Measurements from ENCODE around the gene TAS1R3. TPM values are rescaled to one million over a fixed set of nuclear protein-coding genes. Genes with fewer than 3 reads are reported as not detected.

TAS1R3 gene
- total and polyA plus RNA-seq, 5 donors from 2014 or later: 0.06 to 2.0 (median 0.11) TPM; not detected in 2

- no peaks in the 10 kb centered on the region for H3K9me3 ChIP-seq (ENCODE audit: control insufficient read depth in 2 of 2, low read length in 2 of 2)
- H3K4me1 Mint-ChIP-seq: peaks cover 0 to 4% (median 2%) of the 10 kb centered on the region in 4 donors
- H3K27me3 Mint-ChIP-seq: no peaks in the 10 kb centered on the region
- no peaks in the 10 kb centered on the region for H3K4me1 ChIP-seq (ENCODE audit: control insufficient read depth, insufficient read depth, low read length, poor library complexity, severe bottlenecking)
- H3K27me3 ChIP-seq (ENCODE audit: control insufficient read depth, insufficient read depth, low read length): no peaks in the 10 kb centered on the region
- no peak overlapping the region for H3K27ac ChIP-seq (ENCODE audit: insufficient read depth, low read length, poor library complexity, severe bottlenecking)
- ATAC-seq (ENCODE audit: low read depth in 2 of 2) (no peak), DNase-seq (no peak)
- H3K36me3 Mint-ChIP-seq: no peaks in the 10 kb centered on the region
- no peak overlapping the region for H3K27ac Mint-ChIP-seq
- H3K36me3 ChIP-seq (ENCODE audit: control insufficient read depth, insufficient read depth, low read length): no peaks in the 10 kb centered on the region
- H3K4me3 ChIP-seq (ENCODE audit: low read depth, low read length): no peak overlapping the region
- H3K9me3 Mint-ChIP-seq: no peaks in the 10 kb centered on the region
- no peak overlapping the region for H3K4me3 Mint-ChIP-seq
Observed at GRCh38 chr1:1292442-1292779, 38.7 kb upstream of the TAS1R3 start.

- no peak overlapping the region for H3K27ac Mint-ChIP-seq
Observed at GRCh38 chr1:1292851-1293250, 38.2 kb upstream of the TAS1R3 start.

GRCh38 chr1:1293263-1294249 lies 37.5 kb upstream of the TAS1R3 start:
- Mint-ChIP-seq H3K4me3 (no peak overlapping the region), H3K4me1 (peaks cover 0 to 4% (median 2%) of the 10 kb centered on the region in 4 donors), H3K27ac (no peak overlapping the region), H3K9me3 (no peaks in the 10 kb centered on the region), H3K36me3 (no peaks in the 10 kb centered on the region), H3K27me3 (no peaks in the 10 kb centered on the region)
- Histone ChIP-seq H3K27me3 (ENCODE audit: control insufficient read depth, insufficient read depth, low read length) (no peaks in the 10 kb centered on the region), H3K4me3 (ENCODE audit: low read depth, low read length) (no peak overlapping the region), H3K36me3 (ENCODE audit: control insufficient read depth, insufficient read depth, low read length) (no peaks in the 10 kb centered on the region), H3K27ac (ENCODE audit: insufficient read depth, low read length, poor library complexity, severe bottlenecking) (no peak overlapping the region), H3K9me3 (ENCODE audit: control insufficient read depth in 2 of 2, low read length in 2 of 2) (no peaks in the 10 kb centered on the region), H3K4me1 (ENCODE audit: control insufficient read depth, insufficient read depth, low read length, poor library complexity, severe bottlenecking) (no peaks in the 10 kb centered on the region)
- no peak for DNase-seq
- no peak for ATAC-seq (ENCODE audit: low read depth in 2 of 2)

More at GRCh38 chr1:1292851-1293250, 38.2 kb upstream of the TAS1R3 start:
- ATAC-seq (ENCODE audit: low read depth in 2 of 2) (no peak), DNase-seq (no peak)
- Histone ChIP-seq H3K27me3 (ENCODE audit: control insufficient read depth, insufficient read depth, low read length) (no peaks in the 10 kb centered on the region), H3K9me3 (ENCODE audit: control insufficient read depth in 2 of 2, low read length in 2 of 2) (no peaks in the 10 kb centered on the region), H3K36me3 (ENCODE audit: control insufficient read depth, insufficient read depth, low read length) (no peaks in the 10 kb centered on the region), H3K4me3 (ENCODE audit: low read depth, low read length) (no peak overlapping the region), H3K4me1 (ENCODE audit: control insufficient read depth, insufficient read depth, low read length, poor library complexity, severe bottlenecking) (no peaks in the 10 kb centered on the region), H3K27ac (ENCODE audit: insufficient read depth, low read length, poor library complexity, severe bottlenecking) (no peak overlapping the region)
- Mint-ChIP-seq H3K4me3 (no peak overlapping the region), H3K9me3 (no peaks in the 10 kb centered on the region), H3K4me1 (peaks cover 0 to 4% (median 2%) of the 10 kb centered on the region in 4 donors), H3K27me3 (no peaks in the 10 kb centered on the region), H3K36me3 (no peaks in the 10 kb centered on the region)

GRCh38 chr1:1294250-1294890 lies 36.7 kb upstream of the TAS1R3 start:
- DNase-seq: no peak
- H3K4me3 Mint-ChIP-seq: no peak overlapping the region

GRCh38 chr1:1295154-1295923 lies 35.7 kb upstream of the TAS1R3 start:
- no peak overlapping the region for H3K27ac Mint-ChIP-seq
- H3K9me3 Mint-ChIP-seq: no peaks in the 10 kb centered on the region
- H3K27me3 ChIP-seq (ENCODE audit: control insufficient read depth, insufficient read depth, low read length): no peaks in the 10 kb centered on the region

More at GRCh38 chr1:1294250-1294890, 36.7 kb upstream of the TAS1R3 start:
- Histone ChIP-seq H3K27ac (ENCODE audit: insufficient read depth, low read length, poor library complexity, severe bottlenecking) (no peak overlapping the region), H3K4me3 (ENCODE audit: low read depth, low read length) (no peak overlapping the region), H3K27me3 (ENCODE audit: control insufficient read depth, insufficient read depth, low read length) (no peaks in the 10 kb centered on the region), H3K36me3 (ENCODE audit: control insufficient read depth, insufficient read depth, low read length) (no peaks in the 10 kb centered on the region), H3K4me1 (ENCODE audit: control insufficient read depth, insufficient read depth, low read length, poor library complexity, severe bottlenecking) (no peaks in the 10 kb centered on the region), H3K9me3 (ENCODE audit: control insufficient read depth in 2 of 2, low read length in 2 of 2) (no peaks in the 10 kb centered on the region)
- Mint-ChIP-seq H3K27ac (no peak overlapping the region), H3K4me1 (peaks cover 0 to 4% (median 2%) of the 10 kb centered on the region in 4 donors), H3K27me3 (no peaks in the 10 kb centered on the region), H3K36me3 (no peaks in the 10 kb centered on the region), H3K9me3 (no peaks in the 10 kb centered on the region)
- no peak for ATAC-seq (ENCODE audit: low read depth in 2 of 2)

GRCh38 chr1:1296070-1297061 lies 34.7 kb upstream of the TAS1R3 start:
- no peak overlapping the region for H3K4me3 ChIP-seq (ENCODE audit: low read depth, low read length)
- no peak overlapping the region for H3K27ac ChIP-seq (ENCODE audit: insufficient read depth, low read length, poor library complexity, severe bottlenecking)
- H3K9me3 Mint-ChIP-seq: no peaks in the 10 kb centered on the region
- DNase-seq (no peak), ATAC-seq (ENCODE audit: low read depth in 2 of 2) (no peak)
- H3K36me3 Mint-ChIP-seq: no peaks in the 10 kb centered on the region
- H3K27me3 Mint-ChIP-seq: no peaks in the 10 kb centered on the region
- peaks cover 0 to 4% (median 2%) of the 10 kb centered on the region in 4 donors for H3K4me1 Mint-ChIP-seq
- no peaks in the 10 kb centered on the region for H3K4me1 ChIP-seq (ENCODE audit: control insufficient read depth, insufficient read depth, low read length, poor library complexity, severe bottlenecking)
- no peaks in the 10 kb centered on the region for H3K9me3 ChIP-seq (ENCODE audit: control insufficient read depth in 2 of 2, low read length in 2 of 2)
- H3K27me3 ChIP-seq (ENCODE audit: control insufficient read depth, insufficient read depth, low read length): no peaks in the 10 kb centered on the region
- no peaks in the 10 kb centered on the region for H3K36me3 ChIP-seq (ENCODE audit: control insufficient read depth, insufficient read depth, low read length)
- H3K27ac Mint-ChIP-seq: no peak overlapping the region
- H3K4me3 Mint-ChIP-seq: no peak overlapping the region

More at GRCh38 chr1:1295154-1295923, 35.7 kb upstream of the TAS1R3 start:
- H3K27me3 Mint-ChIP-seq: no peaks in the 10 kb centered on the region
- peaks cover 0 to 4% (median 2%) of the 10 kb centered on the region in 4 donors for H3K4me1 Mint-ChIP-seq
- H3K4me3 Mint-ChIP-seq: no peak overlapping the region
- ATAC-seq (ENCODE audit: low read depth in 2 of 2): no peak
- Histone ChIP-seq H3K27ac (ENCODE audit: insufficient read depth, low read length, poor library complexity, severe bottlenecking) (no peak overlapping the region), H3K36me3 (ENCODE audit: control insufficient read depth, insufficient read depth, low read length) (no peaks in the 10 kb centered on the region), H3K4me1 (ENCODE audit: control insufficient read depth, insufficient read depth, low read length, poor library complexity, severe bottlenecking) (no peaks in the 10 kb centered on the region), H3K9me3 (ENCODE audit: control insufficient read depth in 2 of 2, low read length in 2 of 2) (no peaks in the 10 kb centered on the region), H3K4me3 (ENCODE audit: low read depth, low read length) (no peak overlapping the region)
- H3K36me3 Mint-ChIP-seq: no peaks in the 10 kb centered on the region
- no peak for DNase-seq
